Esophagus muscularis mucosa (tissue), 4 donors: Measurements from ENCODE around the gene SYNGR4. TPM values are rescaled to one million over a fixed set of nuclear protein-coding genes. Genes with fewer than 3 reads are reported as not detected.

Source experiments
- DNase-seq: peaks from one replicate; pipeline ENCODE4 v3.0.0-alpha.2; 2017; ENCODE audit errors: extremely low spot score
- H3K27ac ChIP-seq, 4 donors: fragments of 200-600 bp; sonication (generic); replicated peaks in 1 of 4; 1 replicate in 3 of 4; 2 replicates in 1 of 4; pipeline ENCODE4 v1.5.1; 2016 to 2019; ENCODE audit warnings: mild to moderate bottlenecking in 1 of 4
- H3K27me3 ChIP-seq, 4 donors: fragments of 200-600 bp; sonication (generic); one replicate each; pipeline versions ENCODE4 v1.5.1 to v1.6.0; 2016 to 2019
- H3K36me3 ChIP-seq, 4 donors: fragments of 200-600 bp; sonication (generic); one replicate each; pipeline ENCODE4 v1.5.1; 2016 to 2019
- H3K4me1 ChIP-seq, 4 donors: fragments of 200-600 bp; sonication (generic); one replicate each; pipeline ENCODE4 v1.5.1; 2016 to 2019
- H3K4me3 ChIP-seq, 4 donors: fragments of 200-600 bp; sonication (generic); 1 replicate in 2 of 4; 2 replicates in 2 of 4; pipeline ENCODE4 v1.5.1; 2016 to 2019; ENCODE audit warnings: mild to moderate bottlenecking in 4 of 4, moderate library complexity in 1 of 4
- H3K9me3 ChIP-seq, 4 donors: fragments of 200-600 bp; sonication (generic); 1 replicate in 3 of 4; 2 replicates in 1 of 4; pipeline ENCODE4 v1.5.1; 2016 to 2019
- EP300 ChIP-seq: sonication (generic); formaldehyde crosslinking; IDR thresholded peaks from one replicate; pipeline ENCODE4 v1.6.1; 2017; ENCODE audit warnings: antibody characterized with exemption
- POLR2A ChIP-seq: fragments of 450-650 bp; IDR thresholded peaks from one replicate; pipeline ENCODE4 v1.6.1; 2017; ENCODE audit warnings: antibody characterized with exemption, moderate library complexity, mild to moderate bottlenecking, low read depth
- POLR2AphosphoS5 ChIP-seq, 2 donors: sonication (generic); formaldehyde crosslinking; IDR thresholded peaks; one replicate each; pipeline ENCODE4 v1.6.1; 2017; ENCODE audit warnings: antibody characterized with exemption in 2 of 2
- WGBS: methylation state at CpG from one replicate; pipeline ENCODE4 v1.1.5; 2018; 5-methylcytosine and 5-hydroxymethylcytosine counted together
- intact Hi-C: fragments of 100-400 bp; cut with DNase I; formaldehyde crosslinking; loops from one replicate; pipeline ENCODE4 v1.15.1; 2023
- total RNA-seq, 4 donors: library from RNA; depleted of rRNA; stranded (reverse); fragments of >200 nt; gene quantifications; one replicate each; pipeline versions ENCODE4 v1.1.0 to v1.2.1, GENCODE V29; 2016
- TF ChIP-seq, protein P1 (sequence below), 3 experiments: fragments of 200-600 bp in 2 of 3; fragments of 450-650 bp in 1 of 3; sonication (generic) in 2 of 3; IDR thresholded peaks; one replicate each; pipeline ENCODE4 v1.5.1; 2017 to 2019; ENCODE audit warnings: antibody characterized with exemption in 3 of 3, mild to moderate bottlenecking in 2 of 3, moderate library complexity in 1 of 3

Gene SYNGR4
- total RNA-seq, 4 donors from 2014 or later, result not detected

DNA sequence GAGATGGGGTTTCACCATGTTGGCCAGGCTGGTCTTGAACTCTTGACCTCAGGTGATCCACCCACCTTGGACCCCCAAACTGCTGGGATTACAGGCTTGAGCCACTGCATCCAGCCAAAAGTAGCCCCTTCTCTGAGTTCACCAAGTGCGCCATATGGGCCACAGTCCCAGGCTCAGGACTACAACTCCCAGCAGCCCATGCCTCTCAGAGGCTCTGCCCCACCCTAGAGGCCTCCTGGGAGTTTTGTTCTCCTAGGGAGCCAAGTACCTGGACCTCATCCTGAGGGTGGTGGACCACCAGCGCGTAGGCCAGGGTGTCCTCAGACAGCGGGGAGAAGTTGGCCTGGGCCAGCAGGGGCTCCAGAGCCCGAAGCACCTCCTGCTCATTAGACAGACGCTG is 19.3 kb upstream of the SYNGR4 start:
- H3K9me3 ChIP-seq, result no peaks in the 10 kb centered on the region
- WGBS, result 87% methylated on average over 6 of the region's 6 CpGs
- peaks cover 8 to 26% (median 21%) of the 10 kb centered on the region in 4 donors for H3K36me3 ChIP-seq
- intact Hi-C loops, result no loop called here
- no peak overlapping the region for H3K27ac ChIP-seq
- no peaks in the 10 kb centered on the region for H3K27me3 ChIP-seq
- no peak for DNase-seq
- no peak overlapping the region for H3K4me3 ChIP-seq
- TF ChIP-seq, protein P1, sequence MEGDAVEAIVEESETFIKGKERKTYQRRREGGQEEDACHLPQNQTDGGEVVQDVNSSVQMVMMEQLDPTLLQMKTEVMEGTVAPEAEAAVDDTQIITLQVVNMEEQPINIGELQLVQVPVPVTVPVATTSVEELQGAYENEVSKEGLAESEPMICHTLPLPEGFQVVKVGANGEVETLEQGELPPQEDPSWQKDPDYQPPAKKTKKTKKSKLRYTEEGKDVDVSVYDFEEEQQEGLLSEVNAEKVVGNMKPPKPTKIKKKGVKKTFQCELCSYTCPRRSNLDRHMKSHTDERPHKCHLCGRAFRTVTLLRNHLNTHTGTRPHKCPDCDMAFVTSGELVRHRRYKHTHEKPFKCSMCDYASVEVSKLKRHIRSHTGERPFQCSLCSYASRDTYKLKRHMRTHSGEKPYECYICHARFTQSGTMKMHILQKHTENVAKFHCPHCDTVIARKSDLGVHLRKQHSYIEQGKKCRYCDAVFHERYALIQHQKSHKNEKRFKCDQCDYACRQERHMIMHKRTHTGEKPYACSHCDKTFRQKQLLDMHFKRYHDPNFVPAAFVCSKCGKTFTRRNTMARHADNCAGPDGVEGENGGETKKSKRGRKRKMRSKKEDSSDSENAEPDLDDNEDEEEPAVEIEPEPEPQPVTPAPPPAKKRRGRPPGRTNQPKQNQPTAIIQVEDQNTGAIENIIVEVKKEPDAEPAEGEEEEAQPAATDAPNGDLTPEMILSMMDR (IDR thresholded peaks at IDR 0.05), result no peak
- TF ChIP-seq POLR2A, result no peak
- no peak for TF ChIP-seq POLR2AphosphoS5 (IDR thresholded peaks at IDR 0.05)
- no peak for TF ChIP-seq EP300
- peaks cover 0 to 8% (median 7%) of the 10 kb centered on the region in 4 donors for H3K4me1 ChIP-seq

DNA sequence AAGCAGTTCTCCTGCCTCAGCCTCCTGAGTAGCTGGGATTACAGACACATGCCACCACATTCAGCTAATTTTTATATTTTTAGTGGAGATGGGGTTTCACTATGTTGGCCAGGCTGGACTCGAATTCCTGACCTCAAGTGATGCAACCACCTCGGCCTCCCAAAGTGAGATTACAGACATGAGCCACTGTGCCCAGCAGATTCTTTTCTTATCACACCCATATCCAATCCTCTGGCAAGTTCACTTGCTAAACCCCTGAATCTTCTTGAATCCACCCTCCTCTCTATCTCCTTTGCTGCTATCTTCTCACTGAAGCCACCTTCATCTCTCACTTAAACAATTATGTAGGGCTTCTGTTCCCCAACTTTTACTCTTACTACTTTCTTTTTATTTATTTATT is 18.0 kb upstream of the SYNGR4 start:
- Histone ChIP-seq H3K4me3 (no peak overlapping the region), H3K27ac (no peak overlapping the region), H3K9me3 (no peaks in the 10 kb centered on the region), H3K4me1 (peaks cover 0 to 8% (median 7%) of the 10 kb centered on the region in 4 donors), H3K36me3 (peaks cover 8 to 26% (median 16%) of the 10 kb centered on the region in 4 donors), H3K27me3 (no peaks in the 10 kb centered on the region)
- 96% methylated on average over 2 of the region's 2 CpGs for WGBS
- intact Hi-C loops, result no loop called here
- TF ChIP-seq POLR2A, result no peak
- TF ChIP-seq, protein P1 (IDR thresholded peaks at IDR 0.05), result no peak
- no peak for TF ChIP-seq EP300
- no peak for TF ChIP-seq POLR2AphosphoS5 (IDR thresholded peaks at IDR 0.05)
- DNase-seq, result no peak

DNA sequence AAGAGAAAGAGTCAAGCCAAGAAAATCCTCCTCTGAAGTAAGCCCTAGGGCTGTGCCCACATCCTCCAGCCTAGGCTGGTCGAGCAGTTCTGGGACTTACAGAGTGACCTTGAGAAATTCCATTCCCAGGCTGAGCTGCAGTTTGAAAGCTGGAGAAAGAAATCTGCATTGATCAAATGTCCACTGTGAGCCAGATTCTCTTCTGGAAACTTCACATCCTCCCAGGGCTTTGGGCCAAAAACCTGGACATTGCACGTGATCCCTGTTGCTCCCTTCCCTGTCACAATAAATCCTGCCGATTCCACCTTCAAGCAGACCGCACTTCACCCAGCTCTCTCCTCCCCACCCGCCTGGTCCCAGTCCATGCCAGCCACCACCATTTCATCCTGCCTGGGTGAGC is 16.1 kb upstream of the SYNGR4 start:
- TF ChIP-seq EP300, result no peak
- TF ChIP-seq, protein P1 (IDR thresholded peaks at IDR 0.05), result no peak
- TF ChIP-seq POLR2AphosphoS5 (IDR thresholded peaks at IDR 0.05), result no peak
- no peak for TF ChIP-seq POLR2A
- 47% methylated on average over 5 of the region's 5 CpGs for WGBS
- no peak overlapping the region for H3K4me3 ChIP-seq
- no peak for DNase-seq
- H3K27me3 ChIP-seq, result no peaks in the 10 kb centered on the region
- intact Hi-C loops, result no loop called here
- H3K27ac ChIP-seq, result no peak overlapping the region
- H3K9me3 ChIP-seq, result no peaks in the 10 kb centered on the region
- H3K36me3 ChIP-seq, result peaks cover 0 to 12% (median 3%) of the 10 kb centered on the region in 4 donors
- H3K4me1 ChIP-seq, result peaks cover 0 to 8% (median 7%) of the 10 kb centered on the region in 4 donors

DNA sequence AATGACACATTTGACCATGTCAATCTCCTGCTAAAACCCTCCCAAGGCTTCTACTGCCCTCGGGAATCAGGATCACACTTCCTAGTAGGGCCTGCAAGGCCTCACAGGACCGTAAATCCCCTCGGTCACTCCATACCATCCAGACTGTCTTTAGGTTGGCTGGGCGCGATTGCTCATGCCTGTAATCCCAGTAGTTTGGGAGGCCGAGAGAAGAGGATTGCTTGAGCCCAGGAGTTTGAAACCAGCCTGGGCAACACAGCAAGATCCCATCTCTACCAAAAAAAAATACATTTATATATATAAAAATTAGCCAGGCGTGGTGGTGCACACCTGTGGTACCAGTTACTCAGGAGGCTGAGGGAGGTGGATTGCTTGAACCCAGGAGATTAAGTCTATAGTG is 15.4 kb upstream of the SYNGR4 start:
- no peak for TF ChIP-seq POLR2AphosphoS5 (IDR thresholded peaks at IDR 0.05)
- TF ChIP-seq EP300, result no peak
- TF ChIP-seq, protein P1 (IDR thresholded peaks at IDR 0.05), result no peak
- TF ChIP-seq POLR2A, result no peak
- Histone ChIP-seq H3K36me3 (peaks cover 0 to 8% (median 0%) of the 10 kb centered on the region in 4 donors), H3K27ac (no peak overlapping the region), H3K4me3 (no peak overlapping the region), H3K27me3 (no peaks in the 10 kb centered on the region), H3K4me1 (peaks cover 0 to 8% (median 7%) of the 10 kb centered on the region in 4 donors), H3K9me3 (no peaks in the 10 kb centered on the region)
- DNase-seq, result no peak
- intact Hi-C loops, result no loop called here
- WGBS, result 97% methylated on average over 7 of the region's 7 CpGs

DNA sequence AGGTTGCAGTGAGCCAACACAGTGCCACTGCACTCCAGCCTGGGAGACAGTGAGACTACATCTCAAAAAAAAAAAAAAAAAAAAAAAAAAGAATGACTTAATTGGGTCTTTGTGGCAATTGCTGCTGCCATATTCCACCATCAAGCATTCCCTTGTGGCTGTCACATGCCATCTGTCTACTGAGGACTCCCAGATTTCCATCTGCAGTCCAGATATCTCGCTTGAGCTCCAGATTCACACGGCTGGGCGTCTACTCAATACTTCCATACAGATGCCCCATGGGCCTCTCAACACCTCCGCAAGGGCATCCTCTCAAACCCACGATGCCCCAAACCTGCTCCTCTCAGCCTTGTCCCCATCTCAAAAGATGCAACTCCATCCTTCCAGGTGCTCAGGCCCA is 13.3 kb upstream of the SYNGR4 start:
- H3K27me3 ChIP-seq, result no peaks in the 10 kb centered on the region
- intact Hi-C loops, result no loop called here
- WGBS, result 90% methylated on average over 5 of the region's 5 CpGs
- peaks cover 0 to 8% (median 7%) of the 10 kb centered on the region in 4 donors for H3K4me1 ChIP-seq
- H3K36me3 ChIP-seq, result no peaks in the 10 kb centered on the region
- no peak overlapping the region for H3K4me3 ChIP-seq
- TF ChIP-seq, protein P1 (IDR thresholded peaks at IDR 0.05), result no peak
- TF ChIP-seq EP300, result no peak
- TF ChIP-seq POLR2A, result no peak
- no peak for TF ChIP-seq POLR2AphosphoS5 (IDR thresholded peaks at IDR 0.05)
- no peaks in the 10 kb centered on the region for H3K9me3 ChIP-seq
- DNase-seq, result no peak
- no peak overlapping the region for H3K27ac ChIP-seq
